ENCODE data around the gene RHBDD3.

RHBDD3 gene

DNA sequence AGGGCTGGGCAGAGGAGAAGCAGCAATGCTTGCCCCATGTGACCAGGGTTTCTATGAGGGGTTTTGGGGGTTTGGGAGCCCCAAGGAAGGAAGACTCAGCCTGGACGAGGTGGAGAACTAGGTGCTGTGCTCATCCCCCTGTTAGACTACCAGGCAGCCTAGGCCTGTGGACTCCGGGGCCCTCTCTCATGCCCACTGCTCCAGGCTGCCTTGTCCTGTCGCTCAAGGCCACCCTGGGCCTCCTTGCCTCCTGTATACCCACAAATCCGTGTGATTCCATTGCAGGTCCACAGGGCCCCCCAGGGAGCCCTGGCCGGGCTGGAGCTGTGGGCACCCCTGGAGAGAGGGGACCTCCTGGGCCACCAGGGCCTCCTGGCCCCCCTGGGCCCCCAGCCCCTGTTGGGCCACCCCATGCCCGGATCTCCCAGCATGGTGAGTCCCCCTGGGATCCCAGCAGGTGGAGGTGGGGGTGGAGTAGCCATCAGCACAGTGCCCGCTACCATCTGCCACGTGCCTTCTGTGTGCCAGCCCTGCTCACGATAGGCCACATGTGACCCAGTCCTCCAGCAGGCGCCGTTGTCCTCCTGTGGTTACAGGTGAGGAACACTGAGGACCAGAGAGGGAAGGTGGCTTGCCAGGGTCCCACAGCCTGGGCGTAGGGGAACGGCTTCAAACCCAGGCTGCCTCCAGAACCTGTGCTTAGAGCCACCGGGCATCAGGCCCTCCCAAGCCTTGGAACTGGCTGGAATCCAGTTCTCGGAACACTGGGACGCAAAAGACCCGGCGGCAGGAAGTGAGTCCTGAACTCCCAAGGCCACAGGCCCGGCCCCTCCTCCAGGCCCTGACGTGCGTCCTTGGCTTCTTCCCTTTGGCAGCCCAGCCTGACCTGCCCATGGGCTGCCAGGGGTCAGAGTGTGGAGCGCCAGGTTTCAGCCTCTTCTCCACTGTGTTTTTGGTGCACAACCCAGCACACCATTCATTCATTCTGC lies 35.5 kb downstream of the RHBDD3 start:
- DNase-seq (ENCODE audit: low spot score), result no peak
- in situ Hi-C loops (cut with MboI; ENCODE audit: low sequenced_read_pairs, unreplicated experiment), result loop anchor here (25.0 kb wide), 1 partner anchor 370 kb away; no protein-coding TSS in a partner anchor
- TF ChIP-seq, protein P1, sequence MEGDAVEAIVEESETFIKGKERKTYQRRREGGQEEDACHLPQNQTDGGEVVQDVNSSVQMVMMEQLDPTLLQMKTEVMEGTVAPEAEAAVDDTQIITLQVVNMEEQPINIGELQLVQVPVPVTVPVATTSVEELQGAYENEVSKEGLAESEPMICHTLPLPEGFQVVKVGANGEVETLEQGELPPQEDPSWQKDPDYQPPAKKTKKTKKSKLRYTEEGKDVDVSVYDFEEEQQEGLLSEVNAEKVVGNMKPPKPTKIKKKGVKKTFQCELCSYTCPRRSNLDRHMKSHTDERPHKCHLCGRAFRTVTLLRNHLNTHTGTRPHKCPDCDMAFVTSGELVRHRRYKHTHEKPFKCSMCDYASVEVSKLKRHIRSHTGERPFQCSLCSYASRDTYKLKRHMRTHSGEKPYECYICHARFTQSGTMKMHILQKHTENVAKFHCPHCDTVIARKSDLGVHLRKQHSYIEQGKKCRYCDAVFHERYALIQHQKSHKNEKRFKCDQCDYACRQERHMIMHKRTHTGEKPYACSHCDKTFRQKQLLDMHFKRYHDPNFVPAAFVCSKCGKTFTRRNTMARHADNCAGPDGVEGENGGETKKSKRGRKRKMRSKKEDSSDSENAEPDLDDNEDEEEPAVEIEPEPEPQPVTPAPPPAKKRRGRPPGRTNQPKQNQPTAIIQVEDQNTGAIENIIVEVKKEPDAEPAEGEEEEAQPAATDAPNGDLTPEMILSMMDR (IDR thresholded peaks at IDR 0.05; ENCODE audit: borderline replicate concordance, control extremely low read depth, extremely low read depth, insufficient read depth, missing control alignments), result no peak

DNA sequence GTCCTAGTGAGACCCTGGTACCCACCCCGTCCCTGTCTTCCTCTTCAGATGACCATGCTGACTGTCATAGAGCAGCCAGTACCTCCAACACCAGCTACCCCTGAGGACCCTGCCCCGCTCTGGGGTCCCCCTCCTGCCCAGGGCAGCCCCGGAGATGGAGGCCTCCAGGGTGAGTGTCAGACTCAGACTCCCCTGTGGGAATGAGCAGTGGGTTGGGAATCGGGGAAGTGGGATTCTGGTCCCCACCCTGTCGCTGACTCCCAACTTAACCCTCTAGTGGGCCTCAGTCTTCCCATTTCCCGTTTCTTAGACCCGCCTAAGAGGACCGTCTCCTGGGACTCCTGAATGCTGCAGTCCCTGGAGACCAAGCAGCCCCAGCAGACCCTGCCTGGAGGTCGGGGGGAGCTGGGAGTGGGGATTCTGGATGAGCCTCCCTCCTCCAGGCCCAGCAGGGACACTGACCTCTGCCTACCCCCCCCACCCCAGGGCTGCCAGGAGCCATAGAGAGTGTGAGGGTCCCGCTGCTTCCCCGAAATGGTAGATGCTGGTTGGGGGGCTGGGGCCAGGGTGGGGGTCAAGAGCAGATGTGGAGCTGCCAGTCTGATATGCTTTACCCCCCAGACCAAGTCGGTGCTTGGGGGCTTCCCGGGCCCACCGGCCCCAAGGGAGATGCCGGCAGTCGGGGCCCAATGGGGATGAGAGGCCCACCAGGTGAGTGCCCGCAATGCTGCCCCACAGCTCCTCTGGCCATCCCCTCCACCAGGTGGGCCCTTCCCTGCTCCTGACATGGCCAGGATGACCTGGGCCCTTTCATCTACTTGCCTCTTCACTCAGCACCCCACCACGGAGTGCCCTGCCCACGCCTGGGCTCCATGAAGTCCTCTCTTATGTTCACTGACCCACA lies 36.6 kb downstream of the RHBDD3 start:
- no peak for DNase-seq (ENCODE audit: low spot score)
- in situ Hi-C loops (cut with MboI; ENCODE audit: low sequenced_read_pairs, unreplicated experiment), result loop anchor here (25.0 kb wide), 1 partner anchor 369 kb away; no protein-coding TSS in a partner anchor
- TF ChIP-seq, protein P1 (IDR thresholded peaks at IDR 0.05; ENCODE audit: borderline replicate concordance, control extremely low read depth, extremely low read depth, insufficient read depth, missing control alignments), result no peak

DNA sequence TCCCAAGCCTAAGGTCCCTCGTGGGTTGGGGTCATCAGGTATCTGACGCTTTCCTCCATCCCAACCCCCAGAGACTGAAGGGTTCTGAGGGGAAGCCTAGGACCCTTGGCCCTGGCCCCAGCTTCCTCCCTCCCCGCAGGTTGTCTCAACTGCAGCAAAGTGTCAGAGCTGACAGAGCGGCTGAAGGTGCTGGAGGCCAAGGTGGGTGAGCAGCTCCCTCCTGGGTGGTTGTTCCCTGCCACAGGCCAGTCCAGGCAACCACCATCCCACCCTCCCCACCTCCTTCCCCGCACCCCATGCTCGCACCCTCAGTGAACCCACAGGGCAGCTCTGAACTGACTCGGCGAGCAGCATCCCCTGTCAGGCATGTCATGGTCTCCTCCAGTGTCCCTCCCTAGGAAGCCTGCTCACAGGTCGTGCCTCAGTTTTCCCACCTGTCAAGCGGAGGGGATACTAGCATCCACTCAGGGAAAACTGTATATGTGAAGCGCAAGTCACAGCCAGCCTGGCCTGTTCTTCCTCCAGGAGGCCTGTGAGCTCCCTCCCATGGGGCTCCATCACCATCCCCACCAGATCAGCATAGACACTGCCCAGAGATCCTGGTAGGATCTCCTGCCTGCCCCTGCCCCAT lies 41.3 kb downstream of the RHBDD3 start:
- DNase-seq (ENCODE audit: low spot score), result no peak
- TF ChIP-seq, protein P1 (IDR thresholded peaks at IDR 0.05; ENCODE audit: borderline replicate concordance, control extremely low read depth, extremely low read depth, insufficient read depth, missing control alignments), result no peak
- in situ Hi-C loops (cut with MboI; ENCODE audit: low sequenced_read_pairs, unreplicated experiment), result loop anchor here (25.0 kb wide), 1 partner anchor 364 kb away; no protein-coding TSS in a partner anchor

DNA sequence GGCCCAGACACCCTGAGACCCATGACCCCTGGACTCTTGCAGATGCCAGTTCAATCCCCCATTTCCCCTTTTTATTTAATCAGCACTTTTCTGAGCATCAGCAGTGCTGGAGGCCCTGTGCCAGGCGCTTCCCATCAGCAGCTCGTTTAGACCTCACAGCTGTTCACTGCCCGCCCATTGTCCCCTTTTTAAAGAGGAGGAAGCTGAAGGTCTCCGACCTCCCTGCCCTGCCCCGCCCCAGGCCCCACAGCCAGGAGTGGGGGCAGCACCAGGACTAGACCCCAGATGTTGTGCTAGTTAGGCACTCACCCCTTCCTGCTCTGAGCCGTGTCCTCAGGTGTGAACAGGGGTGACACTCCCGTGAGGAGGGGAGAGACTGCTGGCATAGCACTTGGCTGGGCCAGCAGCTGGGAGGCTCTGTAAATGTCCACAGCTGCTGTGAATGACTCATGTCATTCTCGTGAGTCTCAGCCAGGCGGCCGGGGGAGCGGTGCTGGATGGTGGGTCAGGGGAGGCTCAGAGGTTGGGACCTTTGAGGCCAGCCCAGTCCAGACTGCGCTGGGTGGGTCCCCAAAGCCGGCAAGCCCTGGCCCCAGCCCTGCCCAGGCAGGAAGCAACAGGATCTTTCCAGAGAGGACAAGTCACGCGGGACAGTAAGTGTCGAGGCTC lies 42.2 kb downstream of the RHBDD3 start:
- in situ Hi-C loops (cut with MboI; ENCODE audit: low sequenced_read_pairs, unreplicated experiment), result loop anchor here (25.0 kb wide), 1 partner anchor 363 kb away; no protein-coding TSS in a partner anchor
- no peak for DNase-seq (ENCODE audit: low spot score)
- TF ChIP-seq, protein P1 (IDR thresholded peaks at IDR 0.05; ENCODE audit: borderline replicate concordance, control extremely low read depth, extremely low read depth, insufficient read depth, missing control alignments), result no peak

DNA sequence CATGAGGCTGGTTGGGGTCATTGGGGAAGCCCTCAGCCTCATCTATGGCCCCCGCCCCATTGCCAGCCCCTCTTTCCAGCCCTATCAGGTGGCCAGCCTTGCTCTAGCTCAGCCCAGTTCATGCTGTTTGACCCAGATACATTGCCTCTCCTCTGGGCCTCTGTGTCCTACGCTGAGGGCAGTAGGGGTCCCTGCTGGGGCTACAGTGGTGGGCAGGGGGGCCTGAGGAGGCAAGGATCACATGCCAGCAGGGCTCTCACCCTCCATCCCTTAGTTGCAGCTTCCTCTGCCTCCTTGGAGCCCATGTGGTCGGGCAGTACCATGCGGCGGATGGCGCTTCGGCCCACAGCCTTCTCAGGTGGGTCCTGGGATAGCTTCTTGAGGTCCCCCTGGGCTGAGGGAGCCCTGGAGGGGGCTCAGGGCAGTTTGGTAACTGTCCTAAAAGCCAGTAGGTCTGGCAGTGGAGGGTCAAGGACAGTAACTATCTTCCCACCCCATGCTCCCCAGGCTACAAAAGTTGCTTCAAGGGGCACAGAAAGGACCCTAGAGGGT lies 42.8 kb downstream of the RHBDD3 start:
- TF ChIP-seq, protein P1 (IDR thresholded peaks at IDR 0.05; ENCODE audit: borderline replicate concordance, control extremely low read depth, extremely low read depth, insufficient read depth, missing control alignments), result no peak
- no peak for DNase-seq (ENCODE audit: low spot score)
- in situ Hi-C loops (cut with MboI; ENCODE audit: low sequenced_read_pairs, unreplicated experiment), result loop anchor here (25.0 kb wide), 1 partner anchor 363 kb away; no protein-coding TSS in a partner anchor

Data from GM13976 (cell line).